ENCODE data around the gene TDRD5.
"Not testable (repeated sequence)": the region's sequence is repeated elsewhere in the genome, so short reads cannot be mapped to it uniquely, and the experiment has no call there.

The TDRD5 gene

GRCh38 chr1:179601093-179601492 lies 9.5 kb downstream of the TDRD5 start:
- DNase-seq (ENCODE audit: low spot score): no peak

GRCh38 chr1:179612361-179612760 lies 20.7 kb downstream of the TDRD5 start:
- no peak for DNase-seq (ENCODE audit: low spot score)

- DNase-seq (ENCODE audit: low spot score): no peak
Observed at GRCh38 chr1:179630719-179631118, 39.1 kb downstream of the TDRD5 start.

- DNase-seq (ENCODE audit: low spot score): no peak
Observed at GRCh38 chr1:179632868-179633267, 41.2 kb downstream of the TDRD5 start.

DNA sequence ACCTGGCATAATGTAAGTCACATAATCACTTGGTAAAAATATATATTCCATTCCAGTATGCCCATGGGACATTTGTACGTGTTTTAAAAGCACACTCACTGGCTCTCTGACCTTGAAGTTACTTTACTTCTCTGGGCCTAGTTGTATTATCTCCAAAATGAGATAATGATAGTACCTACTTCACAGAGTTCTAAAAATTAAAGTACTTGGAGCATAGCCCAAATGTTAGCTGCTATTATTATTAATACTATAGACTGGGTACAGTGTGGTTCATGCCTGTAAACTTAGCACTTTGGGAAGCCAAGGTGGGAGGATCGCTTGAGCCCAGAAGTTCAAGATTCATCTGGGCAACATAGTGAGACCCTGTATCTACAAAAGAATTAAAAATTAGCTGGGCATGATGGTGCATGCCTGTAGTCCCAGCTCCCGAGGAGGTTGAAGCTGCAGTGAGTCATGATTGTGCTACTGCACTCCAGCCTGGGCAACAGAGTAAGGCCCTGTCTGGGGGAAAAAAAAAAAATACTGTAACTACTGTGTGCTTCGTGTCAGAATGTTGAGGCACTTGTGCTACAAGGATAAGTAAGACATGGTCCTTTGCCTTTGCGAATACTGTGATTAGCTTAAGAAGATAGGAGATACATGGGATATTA lies 45.7 kb downstream of the TDRD5 start:
- no peak for DNase-seq (ENCODE audit: low spot score)

DNA sequence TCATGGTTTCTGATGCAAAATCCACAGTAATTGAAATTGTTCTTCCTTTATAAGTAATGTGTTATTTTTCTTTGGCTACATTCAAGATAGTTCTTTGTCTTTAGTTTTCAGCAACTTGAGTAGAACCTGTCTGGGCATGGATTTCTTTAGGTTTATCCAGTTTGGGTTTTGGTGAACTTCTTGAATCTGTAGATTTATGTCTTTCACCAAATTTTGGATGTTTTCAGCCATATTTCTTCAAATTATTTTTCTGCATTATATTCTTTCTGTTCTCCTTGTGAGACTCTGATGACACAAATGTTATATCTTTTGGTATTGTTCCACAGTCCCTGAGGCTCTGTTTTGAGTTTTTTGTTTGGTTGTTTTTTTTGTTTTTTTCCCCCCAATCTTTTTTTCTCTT lies 69.4 kb downstream of the TDRD5 start:
- no peak for DNase-seq (ENCODE audit: low spot score)

DNA sequence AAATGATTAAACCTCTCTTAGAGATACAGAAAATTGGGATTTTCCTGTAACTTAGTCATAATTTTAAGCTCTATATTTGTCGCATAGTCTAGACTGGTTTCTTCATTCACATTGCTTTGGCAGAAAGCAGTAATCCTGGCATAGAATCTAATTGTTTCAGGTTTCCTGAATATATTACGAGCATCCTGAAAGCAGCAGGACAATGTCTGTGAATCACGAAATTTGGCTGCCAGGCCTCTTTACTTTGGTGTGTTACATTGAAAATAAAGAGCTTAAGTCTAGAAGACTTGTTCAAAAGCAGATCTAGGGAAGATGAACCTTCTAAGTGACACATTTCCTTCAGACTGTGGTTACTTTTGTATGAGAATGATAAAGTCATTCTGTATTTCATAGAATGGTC lies 72.2 kb downstream of the TDRD5 start:
- DNase-seq (ENCODE audit: low spot score): no peak

GRCh38 chr1:179677882-179678281 lies 86.2 kb downstream of the TDRD5 start:
- DNase-seq (ENCODE audit: low spot score): no peak

DNA sequence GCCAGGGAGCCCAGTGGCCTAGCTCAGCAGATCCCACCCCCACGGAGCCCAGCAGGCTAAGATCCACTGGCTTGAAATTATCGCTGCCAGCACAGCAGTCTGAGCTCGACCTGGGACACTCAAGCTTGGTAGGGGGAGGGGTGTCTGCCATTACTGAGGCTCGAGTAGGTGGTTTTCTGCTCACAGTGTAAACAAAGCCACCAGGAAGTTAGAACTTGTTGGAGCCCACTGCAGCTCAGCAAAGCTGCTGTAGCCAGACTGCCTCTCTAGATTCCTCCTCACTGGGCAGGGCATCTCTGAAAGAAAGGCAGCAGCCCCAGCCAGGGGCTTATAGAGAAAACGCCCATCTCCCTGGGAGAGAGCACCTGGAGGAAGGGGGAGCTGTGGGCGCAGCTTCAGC lies 102.9 kb downstream of the TDRD5 start:
- DNase-seq (ENCODE audit: low spot score): not testable (repeated sequence)

- no peak for DNase-seq (ENCODE audit: low spot score)
Observed at GRCh38 chr1:179702946-179703539, 111.4 kb downstream of the TDRD5 start.

GRCh38 chr1:179706339-179706941 lies 114.8 kb downstream of the TDRD5 start:
- DNase-seq (ENCODE audit: low spot score): peak; percentile 63

DNA sequence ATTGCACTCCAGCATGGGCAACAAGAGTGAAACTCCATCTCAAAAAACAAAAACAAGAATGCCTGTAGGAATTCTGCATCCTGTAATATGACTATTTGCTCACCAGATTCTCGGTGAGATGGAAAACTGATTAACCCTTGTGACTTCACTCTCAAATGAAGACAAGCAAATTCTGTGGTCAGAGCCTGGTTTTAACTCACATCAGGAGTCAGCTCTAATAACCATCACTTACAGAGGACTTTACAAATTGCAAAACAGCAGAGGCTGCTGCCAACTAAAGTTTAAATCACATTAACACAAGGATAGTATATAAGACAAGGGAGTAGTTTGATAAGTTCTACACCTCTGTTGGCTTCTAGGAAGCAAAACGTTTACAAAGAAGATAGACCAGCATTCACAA lies 115.8 kb downstream of the TDRD5 start:
- no peak for DNase-seq (ENCODE audit: low spot score)

DNA sequence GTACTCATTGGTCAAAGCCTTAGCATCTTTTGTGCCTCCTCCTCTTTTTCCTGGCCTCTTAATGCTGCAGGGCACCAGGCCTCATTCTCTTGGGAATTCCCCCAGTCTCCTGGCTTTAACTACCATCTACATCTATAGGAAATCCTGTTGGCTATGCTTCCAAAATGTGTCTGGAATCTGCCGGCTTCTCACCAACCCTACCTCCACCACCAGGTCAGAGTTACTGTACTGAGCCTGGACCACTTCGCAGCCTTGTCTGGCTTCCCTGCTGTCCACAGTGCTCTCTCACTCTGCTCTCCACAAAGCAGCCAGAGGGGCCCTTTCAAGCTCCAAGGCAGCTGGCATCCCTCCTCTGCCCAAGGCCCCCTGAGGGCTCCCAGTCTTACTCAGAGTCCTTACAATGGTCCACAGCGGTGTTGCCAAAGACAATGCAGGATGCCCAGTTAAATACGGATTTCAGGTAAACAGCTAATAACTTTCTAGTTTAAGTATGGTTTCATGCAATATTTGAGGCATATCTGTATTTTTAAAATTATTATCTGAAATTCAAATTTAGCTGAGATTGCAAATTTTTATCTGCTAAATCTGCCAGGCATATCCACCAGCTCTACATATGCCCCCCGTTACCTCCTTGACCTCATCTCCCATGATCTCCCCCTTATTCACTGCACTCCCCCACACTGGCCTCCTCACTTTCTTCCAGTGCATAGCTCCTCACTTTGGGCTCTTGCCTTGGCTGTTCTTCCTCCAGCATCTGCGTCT lies 117.0 kb downstream of the TDRD5 start:
- DNase-seq (ENCODE audit: low spot score): no peak

GRCh38 chr1:179709841-179710329 lies 118.3 kb downstream of the TDRD5 start:
- no peak for DNase-seq (ENCODE audit: low spot score)

DNA sequence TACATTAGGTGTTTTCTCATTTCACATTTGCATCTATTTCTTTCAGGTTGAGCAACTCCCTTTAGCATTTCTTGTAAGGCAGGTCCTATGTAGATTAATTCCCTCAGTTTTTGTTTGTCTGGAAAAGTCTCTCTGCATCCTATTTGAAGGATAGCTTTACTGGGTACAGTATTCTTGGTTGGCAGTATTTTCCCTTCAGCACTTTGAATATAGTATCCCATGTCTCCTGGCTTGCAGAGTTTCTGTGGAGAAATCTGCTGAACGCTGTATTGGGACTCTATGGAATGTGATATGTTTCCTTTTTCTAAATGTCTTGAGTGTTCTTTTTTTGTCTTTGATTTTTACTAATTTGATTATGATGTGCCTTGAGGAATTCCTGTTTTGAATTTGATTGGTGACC lies 122.5 kb downstream of the TDRD5 start:
- DNase-seq (ENCODE audit: low spot score): no peak

DNA sequence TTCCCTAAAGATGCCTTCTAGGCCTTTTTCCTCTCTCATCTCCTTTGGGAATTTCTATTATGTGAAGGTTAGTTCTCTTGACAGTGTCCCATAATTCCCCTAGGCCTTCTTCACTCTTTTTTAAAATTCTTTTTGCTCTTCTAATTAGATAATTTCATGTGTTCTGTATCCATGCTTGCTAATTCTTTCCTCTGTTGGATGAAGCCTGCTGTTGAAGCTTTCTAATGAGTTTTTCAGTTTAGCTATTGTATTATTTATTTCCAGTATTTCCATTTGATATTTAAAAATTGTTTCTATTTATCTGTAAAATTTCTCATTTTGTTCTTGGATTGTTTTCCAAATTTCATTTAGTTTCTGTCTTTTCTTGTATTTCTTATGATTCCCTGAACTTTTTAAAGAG lies 123.0 kb downstream of the TDRD5 start:
- DNase-seq (ENCODE audit: low spot score): no peak

GRCh38 chr1:179719272-179719671 lies 127.6 kb downstream of the TDRD5 start:
- no peak for DNase-seq (ENCODE audit: low spot score)

GRCh38 chr1:179728271-179728670 lies 136.6 kb downstream of the TDRD5 start:
- no peak for DNase-seq (ENCODE audit: low spot score)

DNA sequence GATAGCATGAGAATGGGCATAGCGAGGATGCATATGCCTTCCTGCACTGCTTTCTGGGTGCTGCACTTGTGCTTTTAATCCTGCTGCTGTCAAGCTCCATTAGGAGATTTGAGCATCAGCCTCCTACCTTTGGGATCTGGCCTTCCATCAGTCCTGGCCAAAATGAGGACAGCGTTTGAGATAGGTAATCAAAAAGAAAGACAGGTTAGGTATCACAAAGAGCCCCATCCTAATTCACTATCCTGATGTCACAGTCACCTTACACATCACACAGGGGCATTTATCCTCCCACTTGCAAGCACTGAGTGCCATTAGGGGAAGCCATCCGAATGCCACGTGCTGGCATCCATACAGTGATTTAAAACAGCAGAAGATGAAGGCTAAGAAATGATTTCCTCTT lies 138.2 kb downstream of the TDRD5 start:
- no peak for DNase-seq (ENCODE audit: low spot score)

- DNase-seq (ENCODE audit: low spot score): no peak
Observed at GRCh38 chr1:179731643-179732042, 140.0 kb downstream of the TDRD5 start.
